GM20000 (cell line): ENCODE data around the gene GRPEL2.

ENCODE experiments used
- DNase-seq: peaks from one replicate; pipeline ENCODE4 v3.0.0; 2012; ENCODE audit warnings: low spot score
- CTCF ChIP-seq: IDR thresholded peaks from 2 replicates; pipeline ENCODE4 v1.5.1; 2012; ENCODE audit warnings: mild to moderate bottlenecking, control low read depth; ENCODE audit errors: extremely low read depth, missing control alignments

The GRPEL2 gene

GRCh38 chr5:149345147-149345891, at the start of gene GRPEL2:
TSS of gene GRPEL2 (plus strand) at chr5:149345499. CDS start at chr5:149345540, 41 bp downstream.
- no peak for TF ChIP-seq CTCF
- peak; percentile 92 for DNase-seq

GRCh38 chr5:149297340-149298025, 47.8 kb upstream of the GRPEL2 start:
- no peak for TF ChIP-seq CTCF
- DNase-seq: no peak

GRCh38 chr5:149298163-149298562, 47.1 kb upstream of the GRPEL2 start:
- no peak for TF ChIP-seq CTCF
- DNase-seq: no peak

DNA sequence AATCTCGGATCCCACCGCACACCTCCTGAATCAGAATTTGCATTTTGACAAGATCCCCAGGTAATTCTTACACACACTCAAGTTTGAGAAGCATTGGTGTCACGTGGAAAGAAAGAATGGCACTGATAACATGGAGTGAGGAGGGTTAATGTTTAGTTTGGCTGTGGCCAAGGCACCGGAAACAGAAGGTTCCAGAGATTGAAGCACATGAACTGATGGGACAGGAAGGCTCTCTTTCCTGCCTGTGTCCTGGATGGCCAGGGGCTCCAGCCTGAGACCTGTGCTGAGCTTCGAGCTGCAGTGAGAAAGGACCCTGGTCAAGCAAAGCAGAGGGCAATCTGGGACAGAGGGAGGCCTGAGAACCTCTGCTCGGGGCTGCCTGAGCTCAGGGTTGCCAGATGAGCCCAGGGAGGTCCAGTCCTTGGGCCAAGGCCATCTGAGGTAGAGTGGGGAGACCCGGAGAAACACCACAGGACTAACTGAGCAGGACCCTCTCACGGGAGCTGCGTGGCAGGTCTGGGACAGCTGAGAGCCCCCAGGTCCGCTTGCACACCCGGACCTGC, 46.4 kb upstream of the GRPEL2 start:
- no peak for DNase-seq
- no peak for TF ChIP-seq CTCF

GRCh38 chr5:149299451-149300054, 45.7 kb upstream of the GRPEL2 start:
- DNase-seq: no peak
- no peak for TF ChIP-seq CTCF

DNA sequence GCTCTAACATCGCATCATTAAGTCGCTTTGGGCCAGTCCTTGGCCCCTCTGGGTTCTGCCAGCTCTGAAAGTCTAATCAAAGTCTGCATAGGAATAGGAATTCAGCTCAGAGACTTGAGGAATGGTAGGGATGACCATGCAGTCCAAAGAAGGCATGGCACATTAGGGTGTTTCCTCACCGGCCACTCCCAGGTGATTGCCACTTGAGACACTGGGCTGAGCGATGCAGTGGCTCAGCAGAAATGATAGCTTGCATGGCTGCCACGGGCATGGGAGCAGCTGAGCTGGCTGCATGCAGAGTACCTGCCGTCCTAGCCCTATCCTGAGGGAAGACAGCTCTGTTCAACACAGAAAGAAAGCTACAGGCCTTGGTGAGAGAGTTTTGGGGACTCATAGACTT, 44.9 kb upstream of the GRPEL2 start:
- no peak for TF ChIP-seq CTCF
- DNase-seq: no peak
